Measurements from ENCODE around the gene DDO.

DNA sequence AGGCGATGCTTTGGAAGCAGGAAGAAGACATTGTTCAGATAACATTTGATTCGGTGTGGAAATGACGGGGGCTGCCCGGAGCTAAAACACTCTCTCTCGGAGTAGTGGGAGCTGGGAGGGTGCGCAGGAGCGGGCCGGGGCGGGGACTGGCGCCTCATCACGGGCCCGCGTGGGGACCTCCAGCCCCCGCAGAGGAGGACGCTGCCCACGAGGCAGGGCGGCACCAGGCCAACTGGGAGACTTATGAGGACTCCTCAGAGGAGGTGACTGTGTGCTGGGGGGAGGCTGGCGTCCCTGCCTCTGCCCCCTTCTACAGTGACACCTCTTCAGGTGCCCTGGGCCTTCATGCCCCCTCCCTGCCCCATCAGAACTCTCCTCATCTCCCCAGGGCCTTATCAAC, 15.2 kb downstream of the DDO start:
- TF ChIP-seq CTCF (IDR thresholded peaks at IDR 0.05) (no peak), POLR2AphosphoS5 (IDR thresholded peaks at IDR 0.05; ENCODE audit: low read depth, low read length) (no peak), TCF7L2 (IDR thresholded peaks at IDR 0.05; ENCODE audit: low read depth, low read length) (no peak)
- TF ChIP-seq, protein P1, sequence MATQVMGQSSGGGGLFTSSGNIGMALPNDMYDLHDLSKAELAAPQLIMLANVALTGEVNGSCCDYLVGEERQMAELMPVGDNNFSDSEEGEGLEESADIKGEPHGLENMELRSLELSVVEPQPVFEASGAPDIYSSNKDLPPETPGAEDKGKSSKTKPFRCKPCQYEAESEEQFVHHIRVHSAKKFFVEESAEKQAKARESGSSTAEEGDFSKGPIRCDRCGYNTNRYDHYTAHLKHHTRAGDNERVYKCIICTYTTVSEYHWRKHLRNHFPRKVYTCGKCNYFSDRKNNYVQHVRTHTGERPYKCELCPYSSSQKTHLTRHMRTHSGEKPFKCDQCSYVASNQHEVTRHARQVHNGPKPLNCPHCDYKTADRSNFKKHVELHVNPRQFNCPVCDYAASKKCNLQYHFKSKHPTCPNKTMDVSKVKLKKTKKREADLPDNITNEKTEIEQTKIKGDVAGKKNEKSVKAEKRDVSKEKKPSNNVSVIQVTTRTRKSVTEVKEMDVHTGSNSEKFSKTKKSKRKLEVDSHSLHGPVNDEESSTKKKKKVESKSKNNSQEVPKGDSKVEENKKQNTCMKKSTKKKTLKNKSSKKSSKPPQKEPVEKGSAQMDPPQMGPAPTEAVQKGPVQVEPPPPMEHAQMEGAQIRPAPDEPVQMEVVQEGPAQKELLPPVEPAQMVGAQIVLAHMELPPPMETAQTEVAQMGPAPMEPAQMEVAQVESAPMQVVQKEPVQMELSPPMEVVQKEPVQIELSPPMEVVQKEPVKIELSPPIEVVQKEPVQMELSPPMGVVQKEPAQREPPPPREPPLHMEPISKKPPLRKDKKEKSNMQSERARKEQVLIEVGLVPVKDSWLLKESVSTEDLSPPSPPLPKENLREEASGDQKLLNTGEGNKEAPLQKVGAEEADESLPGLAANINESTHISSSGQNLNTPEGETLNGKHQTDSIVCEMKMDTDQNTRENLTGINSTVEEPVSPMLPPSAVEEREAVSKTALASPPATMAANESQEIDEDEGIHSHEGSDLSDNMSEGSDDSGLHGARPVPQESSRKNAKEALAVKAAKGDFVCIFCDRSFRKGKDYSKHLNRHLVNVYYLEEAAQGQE (IDR thresholded peaks at IDR 0.05; ENCODE audit: insufficient read depth in 1 of 2, low read depth in 2 of 2, low read length in 1 of 2), result no peak

All from Panc1 (cell line).